Adrenal gland (tissue), 19 donors: ENCODE results near the gene SIAH3. TPM values are rescaled to one million over a fixed set of nuclear protein-coding genes. Genes with fewer than 3 reads are reported as not detected.

Source experiments
- DNase-seq, 7 donors: peaks; one replicate each; pipeline ENCODE4 v3.0.0-alpha.2; 2019 to 2020
- H3K27ac ChIP-seq, 5 donors: fragments of 200-600 bp; sonication (generic) in 4 of 5; 1 replicate in 3 of 5; 2 replicates in 2 of 5; pipeline versions ENCODE4 v1.5.1 to v1.8.0; 2016 to 2020; ENCODE audit warnings: mild to moderate bottlenecking in 1 of 5
- H3K27me3 ChIP-seq: fragments of 200-600 bp; 2 replicates; pipeline ENCODE4 v1.8.0; 2021
- H3K36me3 ChIP-seq, 2 donors: fragments of 200-600 bp; replicated peaks in 1 of 2; 1 replicate in 1 of 2; 2 replicates in 1 of 2; pipeline versions ENCODE4 v1.5.1 to v1.8.0; 2018 to 2022
- H3K4me1 ChIP-seq, 2 donors: fragments of 200-600 bp; replicated peaks in 1 of 2; 1 replicate in 1 of 2; 2 replicates in 1 of 2; pipeline versions ENCODE4 v1.5.1 to v1.8.0; 2018 to 2021
- H3K4me3 ChIP-seq, 4 donors: fragments of 200-600 bp; sonication (generic) in 3 of 4; one replicate each; pipeline ENCODE4 v1.5.1; 2016 to 2018
- H3K9me3 ChIP-seq, 3 donors: fragments of 200-600 bp; sonication (generic) in 1 of 3; replicated peaks in 1 of 3; 1 replicate in 2 of 3; 2 replicates in 1 of 3; pipeline versions ENCODE4 v1.5.1 to v1.8.0; 2016 to 2021
- CTCF ChIP-seq, 6 experiments: fragments of 450-650 bp in 4 of 6; fragments of 200-600 bp in 2 of 6; sonication (generic) in 1 of 6; IDR thresholded peaks; 1 replicate in 5 of 6; 2 replicates in 1 of 6; pipeline versions ENCODE4 v1.5.1 to v1.8.0; 2016 to 2021; ENCODE audit warnings: antibody characterized with exemption in 6 of 6, mild to moderate bottlenecking in 2 of 6, moderate library complexity in 1 of 6
- POLR2A ChIP-seq, 2 donors: fragments of 450-650 bp; IDR thresholded peaks; one replicate each; pipeline ENCODE4 v1.6.1; 2017; ENCODE audit warnings: antibody characterized with exemption in 2 of 2, mild to moderate bottlenecking in 2 of 2, moderate library complexity in 1 of 2
- WGBS, 4 donors: extraction: QIAGEN DNeasy Blood & Tissue Kit in 2 of 4; methylation state at CpG; one replicate each; pipeline versions ENCODE4 v1.1.5 to v1.1.7; 2013 to 2017; 5-methylcytosine and 5-hydroxymethylcytosine counted together
- intact Hi-C, 2 donors: fragments of 100-400 bp; cut with DNase I; formaldehyde crosslinking; loops; one replicate each; pipeline versions ENCODE4 v1.14.1 to v1.15.0; 2022 to 2023
- long read RNA-seq, 10 donors: library from polyadenylated mRNA in 3 of 10; unstranded in 2 of 10; stranded (forward) in 1 of 10; transcript quantifications; one replicate each; pipeline ENCODE4 v2.0.0 and lab custom pipeline, GENCODE V29; 2021 to 2026
- polyA plus RNA-seq, 3 donors: library from polyadenylated mRNA; stranded (reverse); fragments of 200-250 nt in 2 of 3; fragments of 350-450 nt in 1 of 3; fragmentation: Illumina TruSeq in 1 of 3; extraction: RNeasy Lipid Tissue Mini Kit (QIAGEN cat#74804) in 1 of 3; gene quantifications; one replicate each; pipeline ENCODE4 v1.2.3, GENCODE V29; 2013 to 2014
- total RNA-seq, 9 donors: library from RNA; depleted of rRNA in 4 of 9; stranded (reverse); fragments of >200 nt in 4 of 9; fragments of 120-200 nt in 1 of 9; fragmentation: NEBNext Ultra II Directional in 1 of 9; extraction: Animal tissue kit (Norgen Biotek cat#: 25700) in 1 of 9; gene quantifications; one replicate each; pipeline versions ENCODE4 v1.1.0 to v1.2.4, GENCODE V29; 2013 to 2023
- donor health status: healthy with polysubstance abuse.
- donor health status: Bipolar disorder and iron deficiency.
- donor health status: DM: yes; HTN: yes; CAD: no.
- donor health status: DM: no; HTN: no; CAD: no.
- donor health status: DM: no; HTN: no; CAD: no.
- donor health status: DM: yes; HTN: yes; CAD: no.

Gene SIAH3
- total RNA-seq (under 1 TPM; 0.12 to 0.64 (median 0.26) TPM), polyA plus RNA-seq (under 1 TPM; 0.03 to 0.38 (median 0.16) TPM)
- long read RNA-seq, donor 1: 0 reads
- long read RNA-seq, donor 2: 0 reads
- long read RNA-seq, donor 3: 0 reads
- long read RNA-seq, donor 4: 0 reads
- long read RNA-seq, donor 5: 0 reads
- long read RNA-seq, donor 6: 0 reads
- long read RNA-seq, donor 7: 0 reads
- long read RNA-seq, donor 8: 0 reads
- long read RNA-seq, donor 9: 0 reads
- long read RNA-seq, donor 10: 0 reads

- H3K27me3 ChIP-seq: peaks cover 8% of the 10 kb centered on the region
- peaks cover 12 to 17% of the 10 kb centered on the region in 2 donors for H3K4me1 ChIP-seq
- no peaks in the 10 kb centered on the region for H3K9me3 ChIP-seq
- peak within 1 kb of the TSS in 2 of 4 donors; percentile 8 to 50 for H3K4me3 ChIP-seq
- H3K27ac ChIP-seq: no peak within 1 kb of the TSS
- TF ChIP-seq CTCF (IDR thresholded peaks at IDR 0.05): no peak
- peak in 1 of 2 donors; percentile 17 for TF ChIP-seq POLR2A (IDR thresholded peaks at IDR 0.05)
- WGBS, 4 donors: 0 to 3% (median 2%) methylated on average over 23 to 35 of the region's 35 CpGs
- intact Hi-C loops: no loop called here
- peak in 5 of 7 donors; percentile 20 to 76 (median 54) for DNase-seq
- no peaks in the 10 kb centered on the region for H3K36me3 ChIP-seq
Observed at GRCh38 chr13:45851171-45851921, at the start of gene SIAH3. SIAH3 (minus strand) TSS chr13:45851753; CDS start chr13:45851629, 124 bp downstream.

GRCh38 chr13:45899406-45899805 is 47.9 kb upstream of the SIAH3 start:
- Histone ChIP-seq H3K4me1 (no peaks in the 10 kb centered on the region), H3K9me3 (no peaks in the 10 kb centered on the region), H3K36me3 (no peaks in the 10 kb centered on the region), H3K27me3 (no peaks in the 10 kb centered on the region), H3K4me3 (no peak overlapping the region), H3K27ac (no peak overlapping the region)
- DNase-seq: no peak
- TF ChIP-seq CTCF (IDR thresholded peaks at IDR 0.05) (no peak), POLR2A (IDR thresholded peaks at IDR 0.05) (no peak)
- intact Hi-C loops: no loop called here
- WGBS, 4 donors: 58 to 68% (median 64%) methylated on average over 3 of the region's 3 CpGs

- no peak overlapping the region for H3K4me3 ChIP-seq
- WGBS, 4 donors: 84 to 95% (median 92%) methylated on average over 2 of the region's 2 CpGs
- no peaks in the 10 kb centered on the region for H3K36me3 ChIP-seq
- no peaks in the 10 kb centered on the region for H3K4me1 ChIP-seq
- intact Hi-C loops: no loop called here
- no peaks in the 10 kb centered on the region for H3K27me3 ChIP-seq
- no peak overlapping the region for H3K27ac ChIP-seq
- H3K9me3 ChIP-seq: no peaks in the 10 kb centered on the region
- no peak for TF ChIP-seq POLR2A (IDR thresholded peaks at IDR 0.05)
- TF ChIP-seq CTCF (IDR thresholded peaks at IDR 0.05): no peak
- no peak for DNase-seq
Observed at GRCh38 chr13:45897562-45897961, 46.0 kb upstream of the SIAH3 start.

- Histone ChIP-seq H3K4me3 (no peak overlapping the region), H3K27me3 (no peaks in the 10 kb centered on the region), H3K4me1 (no peaks in the 10 kb centered on the region), H3K9me3 (no peaks in the 10 kb centered on the region), H3K36me3 (no peaks in the 10 kb centered on the region), H3K27ac (no peak overlapping the region)
- intact Hi-C loops: no loop called here
- TF ChIP-seq POLR2A (IDR thresholded peaks at IDR 0.05) (no peak), CTCF (IDR thresholded peaks at IDR 0.05) (no peak)
- DNase-seq: no peak
- 71 to 85% (median 73%) methylated on average over 4 to 5 of the region's 5 CpGs for WGBS, 4 donors
Observed at GRCh38 chr13:45896285-45896684, 44.7 kb upstream of the SIAH3 start.
